H1 (cell line): Measurements from ENCODE around the gene MAFB. TPM values are rescaled to one million over a fixed set of nuclear protein-coding genes. Genes with fewer than 3 reads are reported as not detected.

ENCODE experiments used
- CTCF ChIA-PET: fragments of 300-600 bp; sonication (Branson Sonifier 250); formaldehyde crosslinking; loops from one replicate; lab custom pipeline; 2021; ENCODE audit not compliant: partially characterized antibody; lab: Charles Lee
- POLR2A ChIA-PET: fragments of 300-600 bp; sonication (Branson Sonifier 250); formaldehyde crosslinking; loops from one replicate; lab custom pipeline; 2021; ENCODE audit warnings: inconsistent platforms; ENCODE audit not compliant: partially characterized antibody; lab: Charles Lee
- DNase-seq, 2 experiments: peaks; one replicate each; pipeline versions ENCODE4 v3.0.0 to v3.0.0-alpha.2; 2010 to 2022; ENCODE audit warnings: low spot score in 2 of 2, low read depth in 1 of 2, mixed read lengths in 1 of 2
- FAIRE-seq: peaks from 2 replicates; lab custom pipeline; 2011; peaks lifted over from hg19 to GRCh38; lab: Jason Lieb, UNC
- H2AFZ ChIP-seq: 2 replicates; pipeline ENCODE4 v1.8.1; 2012; ENCODE audit warnings: low read length, inconsistent platforms
- H2AK5ac ChIP-seq: 2 replicates; pipeline ENCODE4 v1.6.1; 2013; ENCODE audit warnings: low read depth, low read length
- H2BK120ac ChIP-seq: replicated peaks from 2 replicates; pipeline ENCODE3; 2013; ENCODE audit warnings: low read depth, low read length, inconsistent platforms
- H2BK12ac ChIP-seq: 2 replicates; pipeline ENCODE4 v1.6.1; 2013; ENCODE audit warnings: low read depth, low read length
- H2BK15ac ChIP-seq: 2 replicates; pipeline ENCODE4 v1.6.1; 2013; ENCODE audit warnings: low read length
- H2BK20ac ChIP-seq: 2 replicates; pipeline ENCODE4 v1.6.1; 2013; ENCODE audit warnings: low read length
- H2BK5ac ChIP-seq: 2 replicates; pipeline ENCODE4 v1.6.1; 2013; ENCODE audit warnings: low read depth, low read length
- H3K14ac ChIP-seq: 2 replicates; pipeline ENCODE4 v1.6.1; 2013; ENCODE audit warnings: inconsistent platforms; ENCODE audit not compliant: insufficient read length
- H3K18ac ChIP-seq: 2 replicates; pipeline ENCODE4 v1.6.1; 2013; ENCODE audit warnings: low read length; ENCODE audit errors: extremely low read depth
- H3K23ac ChIP-seq: 2 replicates; pipeline ENCODE4 v1.6.1; 2013; ENCODE audit warnings: inconsistent platforms; ENCODE audit not compliant: insufficient read length
- H3K23me2 ChIP-seq: 2 replicates; pipeline ENCODE4 v1.6.1; 2013; ENCODE audit warnings: low read depth, low read length
- H3K27ac ChIP-seq: 2 replicates; pipeline ENCODE4 v1.6.1; 2011; ENCODE audit warnings: low read depth, low read length, inconsistent platforms
- H3K27me3 ChIP-seq, 4 experiments: replicated peaks in 1 of 4; 1 replicate in 1 of 4; 2 replicates in 3 of 4; pipeline versions ENCODE4 v1.6.1 to v1.8.1; 2011 to 2013; ENCODE audit warnings: low read length in 3 of 4, mild to moderate bottlenecking in 3 of 4, inconsistent platforms in 2 of 4, mixed read lengths in 2 of 4, moderate library complexity in 1 of 4; ENCODE audit not compliant: control insufficient read depth in 3 of 4, insufficient read depth in 3 of 4; ENCODE audit errors: extremely low read depth in 1 of 4
- H3K36me3 ChIP-seq, 4 experiments: 2 replicates each; pipeline versions ENCODE4 v1.6.1 to v1.8.1; 2011 to 2013; ENCODE audit warnings: mild to moderate bottlenecking in 4 of 4, low read length in 3 of 4, moderate library complexity in 2 of 4, control low read depth in 1 of 4, inconsistent platforms in 1 of 4; ENCODE audit not compliant: insufficient read depth in 4 of 4, control insufficient read depth in 2 of 4
- H3K4ac ChIP-seq: replicated peaks from 2 replicates; pipeline ENCODE3; 2013; ENCODE audit warnings: low read length, low read depth, mixed read lengths, inconsistent platforms; ENCODE audit not compliant: insufficient read length
- H3K4me1 ChIP-seq, 4 experiments: replicated peaks in 1 of 4; 1 replicate in 1 of 4; 2 replicates in 3 of 4; pipeline versions ENCODE4 v1.6.1 to v1.8.1; 2011 to 2013; ENCODE audit warnings: low read length in 3 of 4, inconsistent platforms in 2 of 4, mixed read lengths in 1 of 4; ENCODE audit not compliant: insufficient read depth in 4 of 4, control insufficient read depth in 3 of 4
- H3K4me2 ChIP-seq, 2 experiments: 2 replicates each; pipeline versions ENCODE4 v1.6.1 to v1.8.1; 2011 to 2013; ENCODE audit warnings: low read depth in 2 of 2, low read length in 2 of 2, control low read depth in 1 of 2, inconsistent platforms in 1 of 2, mild to moderate bottlenecking in 1 of 2; ENCODE audit not compliant: insufficient read depth in 1 of 2
- H3K4me3 ChIP-seq, 4 experiments: fragments of 200-600, 300-600 bp in 1 of 4; sonication (generic), shearing (Covaris generic), sonication (Bioruptor Twin) in 1 of 4; 2 replicates each; pipeline versions ENCODE4 v1.5.1 to v1.8.1; 2011 to 2016; ENCODE audit warnings: low read length in 4 of 4, low read depth in 3 of 4, control low read depth in 2 of 4, inconsistent platforms in 2 of 4, mild to moderate bottlenecking in 2 of 4, mixed read lengths in 1 of 4, moderate library complexity in 1 of 4; ENCODE audit not compliant: insufficient read depth in 2 of 4; ENCODE audit errors: extremely low read depth in 1 of 4
- H3K56ac ChIP-seq: replicated peaks from 2 replicates; pipeline ENCODE3; 2013; ENCODE audit warnings: low read depth, mild to moderate bottlenecking, mixed read lengths, low read length, inconsistent platforms; ENCODE audit not compliant: insufficient read length
- H3K79me1 ChIP-seq: 2 replicates; pipeline ENCODE4 v1.6.1; 2013; ENCODE audit warnings: low read depth, low read length, control low read depth
- H3K79me2 ChIP-seq, 2 experiments: 2 replicates each; pipeline versions ENCODE4 v1.6.1 to v1.8.1; 2012 to 2013; ENCODE audit warnings: low read length in 2 of 2, mild to moderate bottlenecking in 2 of 2, inconsistent platforms in 1 of 2; ENCODE audit not compliant: insufficient read depth in 2 of 2, control insufficient read depth in 1 of 2
- H3K9ac ChIP-seq, 4 experiments: replicated peaks in 1 of 4; 1 replicate in 1 of 4; 2 replicates in 3 of 4; pipeline versions ENCODE4 v1.6.1 to v1.8.1; 2011 to 2013; ENCODE audit warnings: low read depth in 3 of 4, low read length in 3 of 4, control low read depth in 2 of 4, mild to moderate bottlenecking in 2 of 4, moderate library complexity in 2 of 4, inconsistent platforms in 1 of 4; ENCODE audit errors: extremely low read depth in 1 of 4
- H3K9me3 ChIP-seq, 2 experiments: 2 replicates each; pipeline versions ENCODE4 v1.6.1 to v1.8.1; 2012 to 2013; ENCODE audit warnings: mild to moderate bottlenecking in 2 of 2, moderate library complexity in 2 of 2, control low read depth in 1 of 2, inconsistent platforms in 1 of 2, low read depth in 1 of 2, low read length in 1 of 2, mixed read lengths in 1 of 2; ENCODE audit not compliant: insufficient read depth in 2 of 2
- H4K20me1 ChIP-seq, 2 experiments: replicated peaks in 1 of 2; 2 replicates each; pipeline versions ENCODE3 to v1.8.1; 2011 to 2013; ENCODE audit warnings: inconsistent platforms in 2 of 2, low read length in 2 of 2, mild to moderate bottlenecking in 1 of 2; ENCODE audit not compliant: insufficient read depth in 2 of 2, control insufficient read depth in 1 of 2
- H4K5ac ChIP-seq: 2 replicates; pipeline ENCODE4 v1.6.1; 2013; ENCODE audit warnings: low read length, low read depth, mixed read lengths, inconsistent platforms; ENCODE audit not compliant: insufficient read length
- H4K8ac ChIP-seq: 2 replicates; pipeline ENCODE4 v1.8.0; 2013; ENCODE audit warnings: mild to moderate bottlenecking, moderate library complexity, low read length, inconsistent platforms; ENCODE audit not compliant: insufficient read depth; ENCODE audit errors: extremely low read depth
- H4K91ac ChIP-seq: replicated peaks from 2 replicates; pipeline ENCODE3; 2013; ENCODE audit warnings: low read length, mixed read lengths, inconsistent platforms; ENCODE audit not compliant: insufficient read length
- JUND ChIP-seq: IDR thresholded peaks from 2 replicates; pipeline ENCODE4 v1.6.1; 2011; ENCODE audit warnings: mild to moderate bottlenecking, improper control_type of control experiment, low read length
- KDM1A ChIP-seq: fragments of 200-600, 300-600 bp; sonication (generic); IDR thresholded peaks from 2 replicates; pipeline ENCODE4 v1.7.1; 2016; ENCODE audit warnings: mild to moderate bottlenecking, low read length, borderline replicate concordance
- WGBS, 2 experiments: shearing (Covaris generic) in 1 of 2; methylation state at CpG; one replicate each; pipeline versions ENCODE4 v1.1.6 to v1.1.7; 2013 to 2015; ENCODE audit warnings: low lambda C conversion rate in 2 of 2, mixed read lengths in 2 of 2, inconsistent platforms in 1 of 2, low coverage in 1 of 2, missing lambda C conversion rate in 1 of 2; ENCODE audit not compliant: insufficient replicate concordance in 2 of 2, insufficient coverage in 1 of 2, insufficient read length in 1 of 2; ENCODE audit errors: extremely low coverage in 1 of 2, missing lambda C conversion rate in 1 of 2; 5-methylcytosine and 5-hydroxymethylcytosine counted together
- polyA plus RNA-seq, 7 experiments: library from polyadenylated mRNA; depleted of rRNA in 3 of 7; stranded (reverse) in 5 of 7; unstranded in 2 of 7; fragments of >200 nt in 5 of 7; fragments of 200-250 nt in 2 of 7; gene quantifications; 1 replicate in 5 of 7; 2 replicates in 1 of 7; 4 replicates in 1 of 7; pipeline versions ENCODE4 v1.2.1 to v1.2.3, GENCODE V29; 2011 to 2013; ENCODE audit warnings: missing spikeins in 2 of 7, mixed read lengths in 2 of 7
- total RNA-seq: library from RNA; stranded (reverse); fragmentation: NEBNext Ultra II Directional; extraction: Animal tissue kit (Norgen Biotek cat#: 25700); gene quantifications from 2 replicates; pipeline ENCODE4 v1.2.1, GENCODE V29; 2021

Gene MAFB
- total and polyA plus RNA-seq, 2 of the 8 experiments (the other 6 are each of a cell fraction or from before 2014, with no cell fraction given) = 0.83 to 1.8 TPM

DNA sequence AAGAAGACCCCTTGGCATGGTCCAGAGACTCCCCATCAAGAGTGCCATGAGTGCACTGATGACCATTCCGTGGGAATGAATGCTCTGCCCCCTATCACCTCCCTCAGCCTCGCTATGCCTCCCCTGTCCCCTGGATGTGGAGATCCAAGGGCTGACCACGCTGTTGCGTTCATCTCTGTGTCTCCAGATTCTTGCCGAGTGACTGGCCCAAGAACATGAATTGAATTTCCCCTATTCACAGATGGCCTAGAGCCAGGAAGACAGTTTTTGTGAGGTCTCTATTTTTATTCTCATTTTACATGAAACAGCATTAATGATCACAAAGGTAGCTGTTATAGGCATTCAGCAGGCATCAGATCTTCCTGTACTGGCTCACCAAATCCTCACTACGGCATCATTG, 33.6 kb downstream of the MAFB start:
- H4K8ac ChIP-seq = no peak overlapping the region
- CTCF ChIA-PET = interaction anchor here (0.7 kb wide), 1 partner anchor 8 kb away, joined by 4 read pairs; no protein-coding TSS in a partner anchor

More for the DNA sequence above, 33.6 kb downstream of the MAFB start:
- Histone ChIP-seq H3K9ac (no peak overlapping the region), H4K20me1 (no peaks in the 10 kb centered on the region), H2BK120ac (no peak overlapping the region), H4K91ac (no peak overlapping the region), H4K5ac (no peak overlapping the region), H3K4ac (no peak overlapping the region), H3K14ac (no peak overlapping the region), H3K27me3 (no peaks in the 10 kb centered on the region), H3K56ac (no peak overlapping the region), H2AK5ac (no peak overlapping the region), H2BK5ac (no peak overlapping the region), H3K27ac (no peak overlapping the region), H3K79me1 (no peaks in the 10 kb centered on the region), H2AFZ (no peak overlapping the region), H3K4me3 (no peak overlapping the region), H2BK12ac (no peak overlapping the region; the same call in 1 of the 2 replicates), H3K4me1 (no peaks in the 10 kb centered on the region), H3K23ac (no peak overlapping the region), H3K9me3 (no peaks in the 10 kb centered on the region), H3K4me2 (no peak overlapping the region), H2BK15ac (no peak overlapping the region), H3K18ac (peak overlapping the region; percentile 39; the same call in 1 of the 2 replicates), H3K23me2 (no peaks in the 10 kb centered on the region), H3K79me2 (no peaks in the 10 kb centered on the region), H2BK20ac (no peak overlapping the region), H3K36me3 (no peaks in the 10 kb centered on the region)
- DNase-seq (no peak), FAIRE-seq (no peak)
- 88% methylated on average over 6 of the region's 6 CpGs; no CpG with 5 or more reads in 1 of the 2 experiments for WGBS, 2 experiments
- POLR2A ChIA-PET = interaction anchor here (0.7 kb wide), 1 partner anchor 60 kb away, joined by 3 read pairs; no protein-coding TSS in a partner anchor
- TF ChIP-seq KDM1A (no peak), JUND (no peak)
